ENCODE measurements around the gene ADGRV1.

The ADGRV1 gene

GRCh38 chr5:90628492-90628891 is 69.9 kb downstream of the ADGRV1 start:
- TF ChIP-seq POLR2AphosphoS5 (IDR thresholded peaks at IDR 0.05; ENCODE audit: low read depth, low read length) = no peak
- TF ChIP-seq SIN3A (IDR thresholded peaks at IDR 0.05; ENCODE audit: borderline replicate concordance, insufficient read depth, low read length) = no peak
- no peak for TF ChIP-seq FOXP2 (optimal IDR thresholded peaks at IDR 0.05; ENCODE audit: borderline replicate concordance, extremely low read depth, extremely low read length, insufficient read depth)
- TF ChIP-seq, protein P1, sequence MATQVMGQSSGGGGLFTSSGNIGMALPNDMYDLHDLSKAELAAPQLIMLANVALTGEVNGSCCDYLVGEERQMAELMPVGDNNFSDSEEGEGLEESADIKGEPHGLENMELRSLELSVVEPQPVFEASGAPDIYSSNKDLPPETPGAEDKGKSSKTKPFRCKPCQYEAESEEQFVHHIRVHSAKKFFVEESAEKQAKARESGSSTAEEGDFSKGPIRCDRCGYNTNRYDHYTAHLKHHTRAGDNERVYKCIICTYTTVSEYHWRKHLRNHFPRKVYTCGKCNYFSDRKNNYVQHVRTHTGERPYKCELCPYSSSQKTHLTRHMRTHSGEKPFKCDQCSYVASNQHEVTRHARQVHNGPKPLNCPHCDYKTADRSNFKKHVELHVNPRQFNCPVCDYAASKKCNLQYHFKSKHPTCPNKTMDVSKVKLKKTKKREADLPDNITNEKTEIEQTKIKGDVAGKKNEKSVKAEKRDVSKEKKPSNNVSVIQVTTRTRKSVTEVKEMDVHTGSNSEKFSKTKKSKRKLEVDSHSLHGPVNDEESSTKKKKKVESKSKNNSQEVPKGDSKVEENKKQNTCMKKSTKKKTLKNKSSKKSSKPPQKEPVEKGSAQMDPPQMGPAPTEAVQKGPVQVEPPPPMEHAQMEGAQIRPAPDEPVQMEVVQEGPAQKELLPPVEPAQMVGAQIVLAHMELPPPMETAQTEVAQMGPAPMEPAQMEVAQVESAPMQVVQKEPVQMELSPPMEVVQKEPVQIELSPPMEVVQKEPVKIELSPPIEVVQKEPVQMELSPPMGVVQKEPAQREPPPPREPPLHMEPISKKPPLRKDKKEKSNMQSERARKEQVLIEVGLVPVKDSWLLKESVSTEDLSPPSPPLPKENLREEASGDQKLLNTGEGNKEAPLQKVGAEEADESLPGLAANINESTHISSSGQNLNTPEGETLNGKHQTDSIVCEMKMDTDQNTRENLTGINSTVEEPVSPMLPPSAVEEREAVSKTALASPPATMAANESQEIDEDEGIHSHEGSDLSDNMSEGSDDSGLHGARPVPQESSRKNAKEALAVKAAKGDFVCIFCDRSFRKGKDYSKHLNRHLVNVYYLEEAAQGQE (IDR thresholded peaks at IDR 0.05; ENCODE audit: insufficient read depth in 1 of 2, low read depth in 2 of 2, low read length in 2 of 2) = no peak

GRCh38 chr5:90632791-90633190 is 74.2 kb downstream of the ADGRV1 start:
- TF ChIP-seq, protein P1 (IDR thresholded peaks at IDR 0.05; ENCODE audit: insufficient read depth in 1 of 2, low read depth in 2 of 2, low read length in 2 of 2) = no peak
- no peak for TF ChIP-seq TAF1 (IDR thresholded peaks at IDR 0.05; ENCODE audit: borderline replicate concordance, insufficient read depth, low read length)
- no peak for TF ChIP-seq POLR2AphosphoS5 (IDR thresholded peaks at IDR 0.05; ENCODE audit: low read depth, low read length)
- no peak for TF ChIP-seq FOXP2 (optimal IDR thresholded peaks at IDR 0.05; ENCODE audit: borderline replicate concordance, extremely low read depth, extremely low read length, insufficient read depth)
- TF ChIP-seq SIN3A (IDR thresholded peaks at IDR 0.05; ENCODE audit: borderline replicate concordance, insufficient read depth, low read length) = no peak

GRCh38 chr5:90636948-90637347 is 78.4 kb downstream of the ADGRV1 start:
- TF ChIP-seq, protein P1 (IDR thresholded peaks at IDR 0.05; ENCODE audit: insufficient read depth in 1 of 2, low read depth in 2 of 2, low read length in 2 of 2) = no peak
- no peak for TF ChIP-seq POLR2AphosphoS5 (IDR thresholded peaks at IDR 0.05; ENCODE audit: low read depth, low read length)

DNA sequence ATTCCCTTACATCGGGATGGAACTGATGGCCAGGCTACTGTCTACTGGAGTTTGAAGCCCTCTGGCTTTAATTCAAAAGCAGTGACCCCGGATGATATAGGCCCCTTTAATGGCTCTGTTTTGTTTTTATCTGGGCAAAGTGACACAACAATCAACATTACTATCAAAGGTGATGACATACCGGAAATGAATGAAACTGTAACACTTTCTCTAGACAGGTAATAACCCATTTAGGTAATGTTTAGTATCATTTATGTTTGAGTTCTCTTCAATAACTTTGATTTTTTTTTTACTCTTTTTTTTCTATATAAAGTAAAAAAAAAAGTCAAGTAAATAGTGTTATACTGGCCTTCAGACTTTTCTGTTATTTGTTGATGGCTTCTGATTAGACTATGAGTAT is 79.1 kb downstream of the ADGRV1 start:
- TF ChIP-seq SIN3A (IDR thresholded peaks at IDR 0.05; ENCODE audit: borderline replicate concordance, insufficient read depth, low read length) (no peak), FOXP2 (optimal IDR thresholded peaks at IDR 0.05; ENCODE audit: borderline replicate concordance, extremely low read depth, extremely low read length, insufficient read depth) (no peak), POLR2AphosphoS5 (IDR thresholded peaks at IDR 0.05; ENCODE audit: low read depth, low read length) (no peak), TAF1 (IDR thresholded peaks at IDR 0.05; ENCODE audit: borderline replicate concordance, insufficient read depth, low read length) (no peak)
- TF ChIP-seq, protein P1 (IDR thresholded peaks at IDR 0.05; ENCODE audit: insufficient read depth in 1 of 2, low read depth in 2 of 2, low read length in 2 of 2) = no peak

DNA sequence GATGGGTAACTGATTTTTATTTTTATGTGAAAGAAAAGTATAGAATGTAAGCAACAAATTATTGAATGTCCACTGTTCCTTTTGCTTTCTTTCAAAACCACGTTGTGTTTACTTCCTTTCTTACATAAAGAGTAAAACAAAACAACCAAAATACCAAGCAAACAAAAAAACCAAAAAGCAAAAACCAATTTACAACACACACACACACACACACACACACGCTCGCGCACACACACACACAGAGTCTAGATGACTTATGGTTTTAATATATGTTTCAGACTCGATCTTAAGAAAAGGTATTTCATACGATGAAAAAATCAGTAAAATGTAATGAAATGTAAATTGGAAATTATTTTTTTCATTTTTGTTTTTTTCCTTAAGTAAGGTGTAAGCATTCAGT is 80.3 kb downstream of the ADGRV1 start:
- TF ChIP-seq SIN3A (IDR thresholded peaks at IDR 0.05; ENCODE audit: borderline replicate concordance, insufficient read depth, low read length) = no peak
- no peak for TF ChIP-seq FOXP2 (optimal IDR thresholded peaks at IDR 0.05; ENCODE audit: borderline replicate concordance, extremely low read depth, extremely low read length, insufficient read depth)
- TF ChIP-seq POLR2AphosphoS5 (IDR thresholded peaks at IDR 0.05; ENCODE audit: low read depth, low read length) = no peak
- no peak for TF ChIP-seq TAF1 (IDR thresholded peaks at IDR 0.05; ENCODE audit: borderline replicate concordance, insufficient read depth, low read length)
- TF ChIP-seq, protein P1 (IDR thresholded peaks at IDR 0.05; ENCODE audit: insufficient read depth in 1 of 2, low read depth in 2 of 2, low read length in 2 of 2) = no peak

Data from PFSK-1 (cell line).